Pancreas (tissue), 10 donors: ENCODE measurements around the gene TUBA3C. TPM values are rescaled to one million over a fixed set of nuclear protein-coding genes. Genes with fewer than 3 reads are reported as not detected.

Experiments
- ATAC-seq, 4 donors: fragments of 200-7000 bp; cut with Tn5 transposase; one replicate each; pipeline versions ENCODE4 v1.8.0 to v1.9.1; 2020; ENCODE audit warnings: mild to moderate bottlenecking in 4 of 4, moderate library complexity in 4 of 4
- DNase-seq, 6 donors: peaks; one replicate each; pipeline ENCODE4 v3.0.0-alpha.2; 2020
- FAIRE-seq: peaks from 2 replicates; lab custom pipeline; 2012; peaks lifted over from hg19 to GRCh38; lab: Jason Lieb, UNC
- H3K27ac ChIP-seq, 4 donors: fragments of 200-600 bp; sonication (generic); 1 replicate in 3 of 4; 2 replicates in 1 of 4; pipeline versions ENCODE4 v1.5.0 to v1.8.0; 2020
- H3K27me3 ChIP-seq, 4 donors: fragments of 200-600 bp; one replicate each; pipeline ENCODE4 v1.8.0; 2021
- H3K36me3 ChIP-seq, 3 donors: fragments of 200-600 bp; sonication (generic) in 1 of 3; one replicate each; pipeline versions ENCODE4 v1.5.0 to v1.8.0; 2020 to 2021
- H3K4me1 ChIP-seq, 3 donors: fragments of 200-600 bp; one replicate each; pipeline ENCODE4 v1.8.0; 2021
- H3K4me3 ChIP-seq, 4 donors: fragments of 200-600 bp; sonication (generic) in 2 of 4; one replicate each; pipeline versions ENCODE4 v1.5.0 to v1.8.0; 2020 to 2021
- H3K9me3 ChIP-seq, 4 donors: fragments of 200-600 bp; one replicate each; pipeline ENCODE4 v1.8.0; 2021
- WGBS, 2 donors: extraction: QIAGEN DNeasy Blood & Tissue Kit; methylation state at CpG; one replicate each; pipeline ENCODE4 v1.1.7; 2013; 5-methylcytosine and 5-hydroxymethylcytosine counted together
- intact Hi-C, 3 donors: fragments of 100-400 bp; cut with DNase I; formaldehyde crosslinking; loops; one replicate each; pipeline versions ENCODE4 v1.11.1 to v1.14.2; 2022
- polyA plus RNA-seq, 2 donors: library from polyadenylated mRNA; stranded (reverse); fragments of 200-250 nt; gene quantifications; one replicate each; pipeline ENCODE4 v1.2.3, GENCODE V29; 2013
- total RNA-seq, 6 donors: library from RNA; stranded (reverse); fragmentation: NEBNext Ultra II Directional in 4 of 6; extraction: Animal tissue kit (Norgen Biotek cat#: 25700) in 4 of 6; gene quantifications; one replicate each; pipeline versions ENCODE4 v1.2.1 to v1.2.4, GENCODE V29; 2021 to 2023
- TF ChIP-seq, protein P1 (sequence below), 4 donors: fragments of 200-600 bp; sonication (generic) in 3 of 4; IDR thresholded peaks; one replicate each; pipeline versions ENCODE4 v1.5.0 to v1.8.0; 2021; ENCODE audit warnings: antibody characterized with exemption in 4 of 4
- donor health status: healthy with polysubstance abuse.
- donor health status: DM: no; HTN: no; CAD: no; lungs with moderate emphysema.
- donor health status: DM: no; HTN: no; CAD: no.
- donor health status: control.
- donor health status: control.
- donor health status: Bipolar disorder and iron deficiency.
- donor health status: DM: yes; HTN: yes; CAD: no.
- donor health status: DM: no; HTN: no; CAD: no.
- donor health status: DM: no; HTN: no; CAD: no.
- donor health status: DM: yes; HTN: yes; CAD: no.

TUBA3C gene
- total and polyA plus RNA-seq, 8 donors, result not detected

DNA sequence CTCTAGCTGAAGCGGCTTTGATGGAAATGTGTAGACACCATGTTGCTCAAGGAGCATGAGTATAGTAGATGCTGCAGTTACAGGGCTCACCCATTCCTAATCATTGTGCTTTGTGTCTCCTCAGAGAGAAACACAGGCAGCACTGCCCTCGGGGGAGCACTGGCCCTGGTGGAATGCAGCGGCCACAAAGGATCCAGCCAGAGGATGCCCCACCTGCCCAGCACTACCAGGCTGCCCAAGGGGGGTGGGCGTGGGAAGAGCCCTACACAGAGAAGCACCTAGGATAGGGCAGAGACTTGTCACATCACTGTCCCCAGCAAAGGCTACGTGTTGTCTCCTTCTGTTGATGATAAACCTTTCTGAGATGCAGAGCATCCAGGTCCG lies 9.0 kb downstream of the TUBA3C start:
- TF ChIP-seq, protein P1, sequence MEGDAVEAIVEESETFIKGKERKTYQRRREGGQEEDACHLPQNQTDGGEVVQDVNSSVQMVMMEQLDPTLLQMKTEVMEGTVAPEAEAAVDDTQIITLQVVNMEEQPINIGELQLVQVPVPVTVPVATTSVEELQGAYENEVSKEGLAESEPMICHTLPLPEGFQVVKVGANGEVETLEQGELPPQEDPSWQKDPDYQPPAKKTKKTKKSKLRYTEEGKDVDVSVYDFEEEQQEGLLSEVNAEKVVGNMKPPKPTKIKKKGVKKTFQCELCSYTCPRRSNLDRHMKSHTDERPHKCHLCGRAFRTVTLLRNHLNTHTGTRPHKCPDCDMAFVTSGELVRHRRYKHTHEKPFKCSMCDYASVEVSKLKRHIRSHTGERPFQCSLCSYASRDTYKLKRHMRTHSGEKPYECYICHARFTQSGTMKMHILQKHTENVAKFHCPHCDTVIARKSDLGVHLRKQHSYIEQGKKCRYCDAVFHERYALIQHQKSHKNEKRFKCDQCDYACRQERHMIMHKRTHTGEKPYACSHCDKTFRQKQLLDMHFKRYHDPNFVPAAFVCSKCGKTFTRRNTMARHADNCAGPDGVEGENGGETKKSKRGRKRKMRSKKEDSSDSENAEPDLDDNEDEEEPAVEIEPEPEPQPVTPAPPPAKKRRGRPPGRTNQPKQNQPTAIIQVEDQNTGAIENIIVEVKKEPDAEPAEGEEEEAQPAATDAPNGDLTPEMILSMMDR (IDR thresholded peaks at IDR 0.05), result no peak
- FAIRE-seq (no peak), DNase-seq (no peak), ATAC-seq (no peak)
- intact Hi-C loops, result no loop called here
- H3K27ac ChIP-seq, result no peak overlapping the region
- no peaks in the 10 kb centered on the region for H3K9me3 ChIP-seq
- no peak overlapping the region for H3K4me3 ChIP-seq
- no peaks in the 10 kb centered on the region for H3K36me3 ChIP-seq
- H3K4me1 ChIP-seq, result no peaks in the 10 kb centered on the region
- WGBS, 2 donors, result 36 to 40% methylated on average over 6 of the region's 6 CpGs
- no peaks in the 10 kb centered on the region for H3K27me3 ChIP-seq

DNA sequence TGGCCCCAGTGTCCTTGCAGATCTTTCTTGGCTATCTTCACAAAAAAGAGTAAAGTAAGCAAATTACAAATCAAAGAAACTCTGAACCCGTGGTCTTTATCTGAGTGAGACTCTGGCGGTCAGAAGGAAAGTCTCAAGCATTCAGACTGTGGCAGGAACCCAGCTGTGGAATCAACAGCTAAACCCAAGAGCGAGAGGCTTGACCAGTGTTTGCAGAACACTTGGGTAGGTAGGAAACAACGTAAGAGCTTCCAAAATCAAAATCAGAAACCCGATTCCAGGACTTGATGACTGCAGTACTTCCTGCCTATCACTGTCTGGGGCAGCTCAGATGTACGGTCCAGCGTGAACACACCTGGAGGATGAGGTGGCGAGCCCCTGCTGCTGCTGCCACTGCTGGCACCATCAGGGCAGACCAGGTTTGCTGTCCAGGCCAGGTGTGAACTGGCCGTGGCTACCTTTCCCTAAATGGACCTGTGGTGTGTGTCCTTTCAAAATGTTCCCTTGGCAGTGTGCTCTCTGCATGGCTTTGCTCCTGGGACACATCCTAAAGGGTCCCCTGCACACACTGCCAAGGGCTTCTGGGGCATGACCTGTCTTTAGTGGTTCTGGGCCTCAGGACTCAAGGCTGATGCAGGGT lies 9.5 kb downstream of the TUBA3C start:
- FAIRE-seq, result no peak
- no peak overlapping the region for H3K27ac ChIP-seq
- TF ChIP-seq, protein P1 (IDR thresholded peaks at IDR 0.05), result no peak
- no peaks in the 10 kb centered on the region for H3K4me1 ChIP-seq
- 44 to 48% methylated on average over 9 of the region's 9 CpGs for WGBS, 2 donors
- no peaks in the 10 kb centered on the region for H3K36me3 ChIP-seq
- DNase-seq, result no peak
- no peaks in the 10 kb centered on the region for H3K9me3 ChIP-seq
- no peak for ATAC-seq
- intact Hi-C loops, result no loop called here
- no peaks in the 10 kb centered on the region for H3K27me3 ChIP-seq
- no peak overlapping the region for H3K4me3 ChIP-seq

DNA sequence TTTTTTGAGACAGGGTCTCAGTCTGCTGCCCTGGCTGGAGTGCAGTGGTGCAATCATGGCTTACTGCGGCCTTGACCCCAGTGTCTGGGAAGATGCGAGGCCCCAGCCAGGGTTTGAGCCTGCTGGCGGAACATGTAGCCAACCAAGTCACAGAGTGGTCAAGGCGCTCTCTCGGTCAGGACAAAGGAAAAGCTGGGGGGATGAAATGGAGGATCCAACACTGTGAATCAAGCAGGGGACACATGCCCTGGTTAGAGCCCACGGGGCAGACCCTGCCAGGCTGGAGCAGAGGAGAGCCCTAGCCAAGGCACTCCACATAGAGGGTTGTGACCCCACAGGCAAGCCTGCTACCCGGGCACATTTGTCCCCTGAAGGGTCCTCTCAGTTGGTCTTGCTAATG lies 10.1 kb downstream of the TUBA3C start:
- no peaks in the 10 kb centered on the region for H3K36me3 ChIP-seq
- no peak for FAIRE-seq
- no peaks in the 10 kb centered on the region for H3K27me3 ChIP-seq
- TF ChIP-seq, protein P1 (IDR thresholded peaks at IDR 0.05), result no peak
- no peak for ATAC-seq
- no peaks in the 10 kb centered on the region for H3K9me3 ChIP-seq
- intact Hi-C loops, result no loop called here
- H3K4me3 ChIP-seq, result no peak overlapping the region
- no peaks in the 10 kb centered on the region for H3K4me1 ChIP-seq
- WGBS, 2 donors, result 61 to 75% methylated on average over 7 of the region's 7 CpGs
- DNase-seq, result peak in 1 of 6 donors; percentile 26
- H3K27ac ChIP-seq, result no peak overlapping the region

DNA sequence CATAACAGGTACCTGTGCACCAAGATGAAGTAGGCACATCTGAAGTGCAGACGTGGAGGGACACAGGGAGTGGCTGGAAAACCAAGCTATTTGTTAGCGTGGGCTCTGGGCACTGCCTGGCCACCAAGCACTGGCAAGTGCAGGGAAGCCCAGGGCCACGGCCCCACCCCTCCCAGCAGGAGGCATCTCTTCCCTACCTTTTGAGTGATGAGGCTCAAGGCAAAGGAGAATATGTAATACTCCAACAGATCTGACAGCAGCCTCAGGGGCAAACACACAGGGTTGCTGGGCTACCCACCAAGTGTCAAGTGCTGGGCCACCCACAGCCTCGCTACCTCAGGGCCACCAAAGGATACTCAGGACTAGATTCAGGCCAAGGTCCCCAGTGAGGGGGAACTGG lies 11.6 kb downstream of the TUBA3C start:
- 43 to 50% methylated on average over 4 of the region's 4 CpGs for WGBS, 2 donors
- FAIRE-seq, result no peak
- ATAC-seq, result no peak
- peak in 1 of 6 donors; percentile 20 for DNase-seq
- TF ChIP-seq, protein P1 (IDR thresholded peaks at IDR 0.05), result no peak
- no peaks in the 10 kb centered on the region for H3K36me3 ChIP-seq
- no peak overlapping the region for H3K27ac ChIP-seq
- H3K4me3 ChIP-seq, result no peak overlapping the region
- no peaks in the 10 kb centered on the region for H3K27me3 ChIP-seq
- H3K4me1 ChIP-seq, result no peaks in the 10 kb centered on the region
- no peaks in the 10 kb centered on the region for H3K9me3 ChIP-seq
- intact Hi-C loops, result no loop called here

DNA sequence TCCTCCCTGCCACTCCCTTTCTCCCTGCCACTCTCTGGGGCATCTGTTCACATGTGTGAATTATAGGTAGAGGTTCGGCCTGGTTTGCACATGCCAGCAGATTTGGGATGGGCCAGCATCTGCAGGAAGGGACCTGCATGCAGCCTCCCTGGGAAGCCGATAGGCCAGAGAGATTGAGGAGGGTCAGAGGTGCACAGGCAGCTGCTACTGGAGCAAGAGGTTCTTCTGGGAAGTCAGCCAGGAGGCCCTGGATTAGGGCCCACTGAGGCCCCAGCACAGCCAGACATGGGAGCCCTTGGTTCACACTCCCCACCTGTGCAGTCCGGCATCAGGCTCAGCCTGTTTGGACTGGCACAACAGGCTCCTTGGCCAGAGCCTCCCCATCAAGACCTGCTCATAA lies 12.1 kb downstream of the TUBA3C start:
- no peaks in the 10 kb centered on the region for H3K9me3 ChIP-seq

More for the DNA sequence above, 12.1 kb downstream of the TUBA3C start:
- Histone ChIP-seq H3K36me3 (no peaks in the 10 kb centered on the region), H3K27me3 (no peaks in the 10 kb centered on the region), H3K4me3 (no peak overlapping the region), H3K27ac (no peak overlapping the region), H3K4me1 (no peaks in the 10 kb centered on the region)
- ATAC-seq (no peak), FAIRE-seq (no peak), DNase-seq (peak in 1 of 6 donors; percentile 24)
- TF ChIP-seq, protein P1 (IDR thresholded peaks at IDR 0.05), result no peak
- WGBS, 2 donors, result 57 to 77% methylated on average over 3 of the region's 3 CpGs
- intact Hi-C loops, result no loop called here
